Motor neuron (in vitro differentiated cells): ENCODE data around the gene RUFY3. TPM values are rescaled to one million over a fixed set of nuclear protein-coding genes. Genes with fewer than 3 reads are reported as not detected.

Source experiments
- ATAC-seq, 8 experiments: fragments of 200-7000 bp; cut with Tn5 transposase; replicated peaks in 6 of 8; 2 replicates each; pipeline ENCODE4 v1.8.0; 2021; ENCODE audit warnings: mild to moderate bottlenecking in 8 of 8, moderate library complexity in 8 of 8
- H3K27ac ChIP-seq, 2 donors: fragments of 250-450 bp; sonication (Bioruptor Pico); 2 replicates each; pipeline ENCODE4 v1.9.0; 2021; ENCODE audit warnings: antibody characterized with exemption in 2 of 2, mild to moderate bottlenecking in 2 of 2, moderate library complexity in 1 of 2
- H3K4me1 ChIP-seq, 2 donors: fragments of 250-450 bp; sonication (Bioruptor Pico); replicated peaks in 1 of 2; 2 replicates each; pipeline ENCODE4 v1.6.1; 2021; ENCODE audit warnings: antibody characterized with exemption in 2 of 2, mild to moderate bottlenecking in 2 of 2, moderate library complexity in 1 of 2
- H3K4me3 ChIP-seq, 5 donors: fragments of 250-450 bp; sonication (Bioruptor Pico); 2 replicates each; pipeline ENCODE4 v1.9.0; 2021; ENCODE audit warnings: antibody characterized with exemption in 5 of 5, mild to moderate bottlenecking in 5 of 5, moderate library complexity in 4 of 5
- WGBS, 10 experiments: fragments of 450-650 bp; shearing (Covaris generic); methylation state at CpG; one replicate each; pipeline ENCODE4 v1.0.0; 2022; 5-methylcytosine and 5-hydroxymethylcytosine counted together
- in situ Hi-C, 9 experiments: fragments of 400-800 bp; cut with MboI; loops; one replicate each; pipeline ENCODE4 v1.15.0; 2021; ENCODE audit warnings: low sequenced_read_pairs in 9 of 9, low pct_unique_long_range_greater_than_20kb in 2 of 9; ENCODE audit not compliant: unreplicated experiment in 9 of 9
- total RNA-seq, 8 experiments: library from RNA; unstranded; fragments of 300-600 nt; gene quantifications; 2 replicates each; pipeline versions ENCODE4 v1.2.3 to v1.2.4, GENCODE V29; 2022

Gene RUFY3
- total RNA-seq, 8 experiments from 2014 or later = 34.1 to 227 (median 185) TPM

GRCh38 chr4:70783096-70783495 lies 61.3 kb downstream of the RUFY3 start:
- 64 to 100% (median 90%) methylated on average over 1 to 4 of the region's 4 CpGs for WGBS, 10 experiments
- H3K27ac ChIP-seq = no peak overlapping the region
- ATAC-seq = no peak
- H3K4me1 ChIP-seq = no peaks in the 10 kb centered on the region
- H3K4me3 ChIP-seq = no peak overlapping the region
- in situ Hi-C loops = no loop called here

DNA sequence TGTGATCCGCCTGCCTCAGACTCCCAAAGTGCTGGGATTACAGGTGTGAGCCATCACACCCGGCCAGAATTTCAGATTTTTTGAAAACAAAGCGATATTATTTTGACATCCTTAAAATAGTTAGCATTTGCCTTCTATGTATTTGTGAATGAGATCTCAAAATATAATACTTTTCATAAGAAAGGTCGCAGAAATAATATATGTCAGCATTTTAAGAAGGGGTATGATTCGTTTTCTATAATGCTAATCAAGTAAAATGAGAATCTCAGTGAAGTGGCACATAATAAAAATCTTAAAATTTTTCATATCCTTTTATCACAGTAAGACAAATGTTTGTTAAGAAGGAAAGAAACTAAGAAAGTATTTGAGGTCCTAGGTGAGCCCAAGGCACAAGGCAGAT lies 65.7 kb downstream of the RUFY3 start:
- Histone ChIP-seq H3K4me3 (no peak overlapping the region), H3K27ac (no peak overlapping the region), H3K4me1 (no peaks in the 10 kb centered on the region)
- 95 to 100% (median 100%) methylated on average over 2 to 5 of the region's 5 CpGs; no CpG with 5 or more reads in 1 of the 10 experiments for WGBS, 10 experiments
- in situ Hi-C loops = no loop called here
- no peak for ATAC-seq

DNA sequence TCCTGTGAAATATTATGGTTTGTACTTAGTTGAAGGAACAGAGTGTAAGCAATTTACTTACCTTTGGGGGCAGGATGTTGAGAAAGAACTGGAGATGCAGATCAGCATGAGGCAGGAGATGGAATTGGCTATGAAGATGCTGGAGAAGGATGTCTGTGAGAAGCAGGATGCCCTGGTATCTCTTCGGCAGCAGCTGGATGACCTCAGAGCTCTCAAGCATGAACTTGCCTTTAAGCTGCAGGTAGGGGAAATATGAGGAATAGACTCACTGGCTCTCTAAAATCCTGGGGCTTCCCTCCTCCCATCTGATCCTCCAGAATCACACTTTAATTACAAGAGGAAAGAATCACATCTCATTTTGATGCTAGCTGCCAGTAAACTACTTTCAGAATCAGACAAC lies 67.0 kb downstream of the RUFY3 start:
- in situ Hi-C loops = no loop called here
- Histone ChIP-seq H3K4me3 (no peak overlapping the region), H3K4me1 (no peaks in the 10 kb centered on the region), H3K27ac (no peak overlapping the region)
- no peak for ATAC-seq
- 67 to 100% (median 95%) methylated on average over 1 of the region's 1 CpG; no CpG with 5 or more reads in 4 of the 10 experiments for whole genome bisulfite sequencing, 10 experiments

GRCh38 chr4:70793626-70794025 lies 71.9 kb downstream of the RUFY3 start:
- Histone ChIP-seq H3K27ac (no peak overlapping the region), H3K4me3 (no peak overlapping the region), H3K4me1 (no peaks in the 10 kb centered on the region)
- in situ Hi-C loops = no loop called here
- WGBS, 10 experiments = 94 to 100% (median 97%) methylated on average over 1 to 6 of the region's 6 CpGs; no CpG with 5 or more reads in 1 of the 10 experiments
- no peak for ATAC-seq

- H3K4me1 ChIP-seq = no peaks in the 10 kb centered on the region
- no peak overlapping the region for H3K27ac ChIP-seq
- no peak overlapping the region for H3K4me3 ChIP-seq
- WGBS, 10 experiments = 33 to 100% (median 92%) methylated on average over 1 of the region's 1 CpG; no CpG with 5 or more reads in 4 of the 10 experiments
- no peak for ATAC-seq
- in situ Hi-C loops = no loop called here
Observed at GRCh38 chr4:70801265-70801809, 79.6 kb downstream of the RUFY3 start.

- ATAC-seq = no peak
- H3K4me1 ChIP-seq = no peaks in the 10 kb centered on the region
- H3K4me3 ChIP-seq = no peak overlapping the region
- no peak overlapping the region for H3K27ac ChIP-seq
- WGBS, 10 experiments = 74 to 100% (median 92%) methylated on average over 1 to 5 of the region's 5 CpGs; no CpG with 5 or more reads in 1 of the 10 experiments
- in situ Hi-C loops = no loop called here
Observed at GRCh38 chr4:70802928-70803580, 81.3 kb downstream of the RUFY3 start.

GRCh38 chr4:70808151-70808550 lies 86.4 kb downstream of the RUFY3 start:
- ATAC-seq = no peak
- Histone ChIP-seq H3K4me1 (no peaks in the 10 kb centered on the region), H3K4me3 (no peak overlapping the region), H3K27ac (no peak overlapping the region)
- WGBS, 10 experiments = 60 to 100% (median 100%) methylated on average over 1 of the region's 1 CpG; no CpG with 5 or more reads in 3 of the 10 experiments
- in situ Hi-C loops = no loop called here

- Histone ChIP-seq H3K27ac (no peak overlapping the region), H3K4me1 (no peaks in the 10 kb centered on the region), H3K4me3 (no peak overlapping the region)
- in situ Hi-C loops = no loop called here
- ATAC-seq = no peak
- WGBS, 10 experiments = 0 to 100% (median 92%) methylated on average over 1 of the region's 1 CpG; no CpG with 5 or more reads in 1 of the 10 experiments
Observed at GRCh38 chr4:70815370-70815769, 93.6 kb downstream of the RUFY3 start.

- in situ Hi-C loops = no loop called here
- 50 to 100% (median 50%) methylated on average over 1 to 2 of the region's 2 CpGs; no CpG with 5 or more reads in 1 of the 10 experiments for WGBS, 10 experiments
- no peak for ATAC-seq
- H3K4me3 ChIP-seq = no peak overlapping the region
- H3K27ac ChIP-seq = no peak overlapping the region
- no peaks in the 10 kb centered on the region for H3K4me1 ChIP-seq
Observed at GRCh38 chr4:70816894-70817293, 95.1 kb downstream of the RUFY3 start.

- WGBS, 10 experiments = 0 to 100% (median 90%) methylated on average over 1 to 5 of the region's 5 CpGs; no CpG with 5 or more reads in 1 of the 10 experiments
- peak in 3 of 8 experiments; percentile 69 to 93 (median 92) for ATAC-seq
- in situ Hi-C loops = no loop called here
- no peak overlapping the region for H3K4me3 ChIP-seq
- H3K27ac ChIP-seq = no peak overlapping the region
- no peaks in the 10 kb centered on the region for H3K4me1 ChIP-seq
Observed at GRCh38 chr4:70818173-70818855, 96.5 kb downstream of the RUFY3 start.

- WGBS, 10 experiments = 30 to 100% (median 97%) methylated on average over 1 to 3 of the region's 3 CpGs; no CpG with 5 or more reads in 1 of the 10 experiments
- no peaks in the 10 kb centered on the region for H3K4me1 ChIP-seq
- peak in 2 of 8 experiments; percentile 32 to 55 for ATAC-seq
- in situ Hi-C loops = no loop called here
- H3K27ac ChIP-seq = no peak overlapping the region
- H3K4me3 ChIP-seq = no peak overlapping the region
Observed at GRCh38 chr4:70818921-70819320, 97.2 kb downstream of the RUFY3 start.

- H3K27ac ChIP-seq = no peak overlapping the region
- no peak for ATAC-seq
- in situ Hi-C loops = no loop called here
- no peaks in the 10 kb centered on the region for H3K4me1 ChIP-seq
- WGBS, 10 experiments = 93 to 100% (median 100%) methylated on average over 1 to 3 of the region's 3 CpGs; no CpG with 5 or more reads in 3 of the 10 experiments
- no peak overlapping the region for H3K4me3 ChIP-seq
Observed at GRCh38 chr4:70829015-70829414, 107.3 kb downstream of the RUFY3 start.

- in situ Hi-C loops = no loop called here
- WGBS, 10 experiments = 86 to 100% (median 100%) methylated on average over 1 of the region's 1 CpG; no CpG with 5 or more reads in 7 of the 10 experiments
- no peaks in the 10 kb centered on the region for H3K4me1 ChIP-seq
- H3K27ac ChIP-seq = no peak overlapping the region
- H3K4me3 ChIP-seq = no peak overlapping the region
- no peak for ATAC-seq
Observed at GRCh38 chr4:70829492-70829891, 107.7 kb downstream of the RUFY3 start.
